Gastrocnemius medialis (tissue), 4 donors: ENCODE data around the gene CCDC91.
"Not testable (repeated sequence)": the region's sequence is repeated elsewhere in the genome, so short reads cannot be mapped to it uniquely, and the experiment has no call there.

Source experiments
- POLR2A ChIP-seq, 2 donors: fragments of 450-650 bp; IDR thresholded peaks; one replicate each; pipeline ENCODE4 v1.6.1; 2017; ENCODE audit warnings: antibody characterized with exemption in 2 of 2, mild to moderate bottlenecking in 2 of 2, moderate library complexity in 2 of 2
- TF ChIP-seq, protein P1 (sequence below), 5 experiments: fragments of 450-650 bp in 3 of 5; fragments of 200-600 bp in 2 of 5; sonication (generic) in 2 of 5; IDR thresholded peaks in 4 of 5; conservative IDR thresholded peaks in 1 of 5; 1 replicate in 4 of 5; 2 replicates in 1 of 5; pipeline ENCODE4 v1.5.1; 2016 to 2019; ENCODE audit warnings: antibody characterized with exemption in 5 of 5, mild to moderate bottlenecking in 3 of 5, moderate library complexity in 3 of 5

DNA sequence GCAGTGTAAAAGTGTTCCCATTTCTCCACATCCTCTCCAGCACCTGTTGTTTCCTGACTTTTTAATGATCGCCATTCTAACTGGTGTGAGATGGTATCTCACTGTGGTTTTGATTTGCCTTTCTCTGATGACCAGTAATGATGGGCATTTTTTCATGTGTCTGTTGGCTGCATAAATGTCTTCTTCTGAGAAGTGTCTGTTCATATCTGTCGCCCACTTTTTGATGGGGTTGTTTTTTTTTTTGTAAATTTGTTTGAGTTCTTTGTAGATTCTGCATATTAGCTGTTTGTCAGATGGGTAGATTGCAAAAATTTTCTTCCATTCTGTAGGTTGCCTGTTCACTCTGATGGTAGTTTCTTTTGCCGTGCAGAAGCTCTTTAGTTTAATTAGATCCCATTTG lies 140.0 kb downstream of the CCDC91 start:
- TF ChIP-seq POLR2A (IDR thresholded peaks at IDR 0.05): not testable (repeated sequence)
- TF ChIP-seq, protein P1, sequence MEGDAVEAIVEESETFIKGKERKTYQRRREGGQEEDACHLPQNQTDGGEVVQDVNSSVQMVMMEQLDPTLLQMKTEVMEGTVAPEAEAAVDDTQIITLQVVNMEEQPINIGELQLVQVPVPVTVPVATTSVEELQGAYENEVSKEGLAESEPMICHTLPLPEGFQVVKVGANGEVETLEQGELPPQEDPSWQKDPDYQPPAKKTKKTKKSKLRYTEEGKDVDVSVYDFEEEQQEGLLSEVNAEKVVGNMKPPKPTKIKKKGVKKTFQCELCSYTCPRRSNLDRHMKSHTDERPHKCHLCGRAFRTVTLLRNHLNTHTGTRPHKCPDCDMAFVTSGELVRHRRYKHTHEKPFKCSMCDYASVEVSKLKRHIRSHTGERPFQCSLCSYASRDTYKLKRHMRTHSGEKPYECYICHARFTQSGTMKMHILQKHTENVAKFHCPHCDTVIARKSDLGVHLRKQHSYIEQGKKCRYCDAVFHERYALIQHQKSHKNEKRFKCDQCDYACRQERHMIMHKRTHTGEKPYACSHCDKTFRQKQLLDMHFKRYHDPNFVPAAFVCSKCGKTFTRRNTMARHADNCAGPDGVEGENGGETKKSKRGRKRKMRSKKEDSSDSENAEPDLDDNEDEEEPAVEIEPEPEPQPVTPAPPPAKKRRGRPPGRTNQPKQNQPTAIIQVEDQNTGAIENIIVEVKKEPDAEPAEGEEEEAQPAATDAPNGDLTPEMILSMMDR (IDR thresholded peaks at IDR 0.05 in 4 of 5, conservative IDR thresholded peaks at IDR 0.05 in 1 of 5): not testable (repeated sequence)
